ENCODE measurements around the gene AHCYL2. TPM values are rescaled to one million over a fixed set of nuclear protein-coding genes. Genes with fewer than 3 reads are reported as not detected.
"Not testable (repeated sequence)": the region's sequence is repeated elsewhere in the genome, so short reads cannot be mapped to it uniquely, and the experiment has no call there.

Gene AHCYL2
- total RNA-seq, 1 donor from 2014 or later = 6.9 TPM

DNA sequence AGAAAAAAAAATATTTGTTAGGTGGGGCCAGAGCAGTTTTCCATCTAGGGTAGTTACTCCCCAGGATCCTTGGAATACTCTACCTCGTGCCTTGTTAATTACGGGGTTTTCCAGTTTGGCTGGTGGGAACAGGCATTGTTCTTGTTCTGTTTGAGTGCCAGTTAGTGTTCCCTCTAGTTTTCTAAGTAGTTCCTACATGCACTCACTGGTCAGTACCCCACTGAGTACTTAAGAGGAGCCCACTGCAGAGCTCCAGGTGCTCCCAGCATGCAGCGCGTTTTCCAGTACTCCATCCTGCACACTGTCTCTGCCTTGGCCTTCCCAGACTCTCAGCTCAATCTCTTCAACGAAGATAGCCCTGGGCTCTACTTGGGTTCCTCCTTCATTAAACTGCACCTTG lies 58.0 kb downstream of the AHCYL2 start:
- peak in 1 of 2 donors; percentile 14 for DNase-seq (ENCODE audit: low read depth in 2 of 2)

DNA sequence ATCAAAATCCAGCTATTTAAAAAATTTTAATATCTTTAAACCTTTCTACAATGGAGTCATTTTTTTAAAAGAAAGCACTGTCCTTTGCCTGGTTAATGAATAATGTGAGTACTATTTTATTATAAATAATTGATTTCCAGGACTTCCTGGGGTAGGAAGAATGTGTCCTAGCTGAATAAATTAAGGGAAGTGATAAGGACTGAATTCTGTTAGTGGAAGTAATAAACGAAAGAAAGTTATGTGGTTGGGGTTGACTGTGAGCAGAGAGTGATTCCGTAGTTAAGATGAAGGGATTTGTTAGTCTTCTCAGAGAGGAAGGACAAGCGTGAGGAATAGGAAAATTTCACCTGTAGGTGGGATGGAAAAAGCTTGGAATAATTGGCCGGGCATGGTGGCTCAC lies 59.1 kb downstream of the AHCYL2 start:
- DNase-seq (ENCODE audit: low read depth in 2 of 2) = peak; percentile 56 to 63

DNA sequence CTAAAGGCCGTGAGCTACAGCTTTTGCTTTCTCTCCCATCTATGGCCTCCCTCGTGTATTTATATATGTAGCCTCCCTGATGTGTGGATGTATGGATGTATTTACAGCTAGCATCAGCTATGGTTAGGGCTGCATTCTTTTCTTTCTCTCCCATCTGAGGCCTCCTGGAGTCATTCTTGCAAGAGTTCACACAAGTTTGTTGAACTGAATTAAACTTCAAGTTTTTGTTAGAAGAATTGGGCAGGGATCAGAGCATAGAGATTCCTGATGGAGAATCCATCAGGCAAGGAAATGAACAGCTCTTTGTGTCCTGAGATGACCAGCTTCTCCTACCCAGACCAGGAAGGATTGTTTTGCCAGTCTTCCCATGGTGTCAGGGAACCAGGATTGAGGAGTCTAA lies 60.3 kb downstream of the AHCYL2 start:
- no peak for DNase-seq (ENCODE audit: low read depth in 2 of 2)

DNA sequence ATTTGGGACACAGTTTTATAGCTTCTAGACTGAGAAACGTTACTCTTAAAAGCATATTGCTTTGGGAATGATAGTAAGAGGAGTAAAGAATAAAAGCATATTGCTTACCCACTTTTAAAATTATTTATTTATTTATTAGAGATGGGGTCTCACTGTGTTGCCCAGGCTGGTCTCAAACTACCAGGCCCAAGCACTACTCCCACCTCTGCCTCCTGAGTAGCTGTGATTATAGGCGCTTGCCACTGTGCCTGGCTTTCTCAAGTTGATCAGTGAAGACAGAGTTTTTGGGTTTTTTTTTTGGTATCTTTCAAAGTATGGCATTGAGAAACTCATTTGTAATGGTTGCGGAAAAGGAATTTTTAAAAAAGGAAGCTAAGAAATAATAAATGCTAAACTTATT lies 68.0 kb downstream of the AHCYL2 start:
- no peak for DNase-seq (ENCODE audit: low read depth in 2 of 2)

GRCh38 chr7:129295015-129295423 lies 70.2 kb downstream of the AHCYL2 start:
- peak in 1 of 2 donors; percentile 27 for DNase-seq (ENCODE audit: low read depth in 2 of 2)

GRCh38 chr7:129298268-129298893 lies 73.6 kb downstream of the AHCYL2 start:
- peak; percentile 54 to 77 for DNase-seq (ENCODE audit: low read depth in 2 of 2)

DNA sequence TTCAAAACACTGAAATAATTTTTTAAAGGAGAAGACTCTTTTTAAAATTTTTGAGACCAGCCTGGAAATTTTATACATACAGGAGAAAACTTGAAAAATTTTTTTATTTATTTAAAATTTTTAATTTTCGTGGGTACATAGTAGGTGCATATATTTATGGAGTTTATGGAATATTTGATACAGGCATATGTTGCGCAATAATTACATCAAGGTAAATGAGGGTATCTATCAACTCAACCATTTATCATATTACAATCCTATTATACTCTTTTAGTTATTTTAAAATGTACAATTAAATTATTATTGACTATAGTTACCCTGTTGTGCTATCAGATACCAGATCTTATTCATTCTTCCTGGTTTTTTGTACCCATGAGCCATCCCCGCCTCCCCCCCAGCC lies 75.1 kb downstream of the AHCYL2 start:
- DNase-seq (ENCODE audit: low read depth in 2 of 2) = no peak

DNA sequence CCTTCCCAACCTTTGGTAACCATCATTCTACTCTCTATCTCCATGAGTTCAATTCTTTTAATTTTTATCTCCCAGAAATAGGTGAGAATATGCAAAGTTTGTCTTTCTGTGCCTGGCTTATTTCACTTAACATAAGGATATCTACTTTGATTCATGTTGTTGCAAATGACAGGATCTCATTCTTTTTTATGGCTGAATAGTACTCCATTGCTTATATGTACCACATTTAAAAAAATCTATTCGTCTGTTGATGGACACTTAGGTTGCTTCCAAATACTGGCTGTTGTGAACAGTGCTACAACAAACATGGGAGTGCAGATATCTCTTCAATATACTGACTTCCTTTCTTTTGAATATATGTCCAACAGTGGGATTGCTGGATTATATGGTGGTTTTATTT lies 75.5 kb downstream of the AHCYL2 start:
- not testable (repeated sequence) for DNase-seq (ENCODE audit: low read depth in 2 of 2)

DNA sequence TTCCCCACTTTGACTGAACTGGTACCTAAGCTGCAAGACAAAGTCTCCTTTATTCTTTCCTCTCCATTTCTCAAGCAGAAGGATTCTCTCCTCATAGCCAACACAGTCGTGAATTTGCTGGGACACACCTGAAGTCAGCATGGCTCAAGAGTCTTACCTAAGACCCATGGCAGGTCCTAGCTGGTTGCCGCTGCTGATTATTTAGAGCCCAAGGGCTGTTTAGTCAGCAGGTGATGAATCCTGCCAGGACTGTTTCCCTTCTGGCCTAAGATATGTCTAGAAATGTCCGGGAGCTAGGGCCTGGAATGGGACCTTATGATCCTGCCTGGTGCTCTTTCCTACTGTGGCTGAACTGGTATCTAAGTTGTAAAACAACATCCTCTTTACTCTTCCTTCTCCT lies 82.8 kb downstream of the AHCYL2 start:
- peak in 1 of 2 donors; percentile 8 for DNase-seq (ENCODE audit: low read depth in 2 of 2)

DNA sequence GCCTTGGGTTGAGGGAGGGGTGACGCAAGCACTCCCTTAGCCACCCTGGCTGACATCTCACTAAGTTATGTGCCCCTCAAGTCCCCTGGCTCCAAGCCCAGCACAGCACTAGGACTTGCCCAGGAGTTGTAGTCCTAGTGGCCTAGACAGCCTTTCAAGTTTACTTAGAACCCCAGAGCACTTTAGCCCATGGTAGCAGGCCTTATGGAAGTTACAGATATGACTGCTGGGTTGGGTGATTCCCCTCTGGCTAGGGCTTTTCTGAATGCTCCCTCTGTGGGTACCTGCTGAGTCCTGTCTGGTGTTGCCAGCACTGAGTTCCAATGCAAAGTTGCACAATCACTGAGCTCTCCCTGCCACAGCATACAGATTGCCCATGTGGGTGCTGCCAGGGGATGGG lies 83.2 kb downstream of the AHCYL2 start:
- peak in 1 of 2 donors; percentile 7 for DNase-seq (ENCODE audit: low read depth in 2 of 2)

DNA sequence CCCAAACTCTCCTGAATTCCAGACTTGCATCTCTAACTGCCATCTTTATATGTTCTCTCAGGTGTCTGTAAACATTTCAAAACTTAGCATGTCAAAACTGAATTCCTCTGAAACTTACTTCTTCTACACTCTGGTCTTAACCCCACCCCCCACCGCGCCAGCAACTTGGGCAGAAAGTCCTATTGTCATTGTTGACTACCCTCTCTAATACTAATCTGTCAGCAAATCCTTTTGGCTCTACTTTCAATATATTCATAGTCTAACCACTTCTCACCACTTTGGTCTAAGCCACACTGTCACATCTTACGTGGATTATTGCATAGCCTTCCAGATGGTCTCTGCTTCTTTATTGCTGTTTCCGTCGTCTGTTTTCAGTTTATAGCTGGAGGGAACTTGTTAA lies 86.6 kb downstream of the AHCYL2 start:
- DNase-seq (ENCODE audit: low read depth in 2 of 2) = no peak

GRCh38 chr7:129313282-129313681 lies 88.5 kb downstream of the AHCYL2 start:
- DNase-seq (ENCODE audit: low read depth in 2 of 2) = no peak

DNA sequence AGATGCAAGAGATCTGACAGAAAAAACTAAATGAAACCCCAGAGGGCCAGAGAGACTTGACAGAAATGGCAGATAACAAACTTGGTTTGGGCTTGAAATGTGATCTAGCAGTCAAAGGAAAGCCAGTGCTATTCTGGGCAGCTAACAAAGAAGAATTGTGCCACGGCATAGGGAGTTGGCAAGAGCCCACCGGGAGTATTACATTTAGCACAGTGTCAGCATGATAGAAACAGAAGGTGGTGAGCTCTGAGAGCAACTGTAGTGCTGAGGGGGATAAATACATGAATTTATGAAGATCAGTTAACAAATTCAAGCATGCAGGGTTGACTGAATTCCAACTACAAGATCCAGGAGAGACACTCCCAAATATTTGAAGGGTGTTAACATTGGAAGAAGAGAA lies 91.1 kb downstream of the AHCYL2 start:
- DNase-seq (ENCODE audit: low read depth in 2 of 2) = no peak

DNA sequence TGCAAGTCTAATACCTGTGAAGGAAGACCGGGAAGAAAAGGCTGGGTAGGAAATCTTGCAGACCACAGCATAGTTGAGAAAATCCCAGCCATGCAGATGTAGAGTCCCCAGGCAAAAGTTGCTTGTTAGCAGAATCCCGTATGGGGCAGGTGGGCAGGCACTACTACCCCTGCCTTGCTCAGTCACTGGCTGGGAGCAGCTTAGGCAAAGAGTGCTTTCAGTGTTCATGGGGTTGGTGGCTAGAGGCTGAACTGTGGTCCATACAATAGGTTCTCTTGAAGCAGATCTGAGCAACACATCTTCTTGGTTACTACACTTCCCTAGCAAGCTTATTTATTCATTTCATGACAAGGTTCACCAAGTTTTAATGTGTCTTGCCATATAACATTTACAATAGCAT lies 92.6 kb downstream of the AHCYL2 start:
- DNase-seq (ENCODE audit: low read depth in 2 of 2) = no peak

GRCh38 chr7:129327076-129327475 lies 102.2 kb downstream of the AHCYL2 start:
- DNase-seq (ENCODE audit: low read depth in 2 of 2) = peak in 1 of 2 donors; percentile 64

DNA sequence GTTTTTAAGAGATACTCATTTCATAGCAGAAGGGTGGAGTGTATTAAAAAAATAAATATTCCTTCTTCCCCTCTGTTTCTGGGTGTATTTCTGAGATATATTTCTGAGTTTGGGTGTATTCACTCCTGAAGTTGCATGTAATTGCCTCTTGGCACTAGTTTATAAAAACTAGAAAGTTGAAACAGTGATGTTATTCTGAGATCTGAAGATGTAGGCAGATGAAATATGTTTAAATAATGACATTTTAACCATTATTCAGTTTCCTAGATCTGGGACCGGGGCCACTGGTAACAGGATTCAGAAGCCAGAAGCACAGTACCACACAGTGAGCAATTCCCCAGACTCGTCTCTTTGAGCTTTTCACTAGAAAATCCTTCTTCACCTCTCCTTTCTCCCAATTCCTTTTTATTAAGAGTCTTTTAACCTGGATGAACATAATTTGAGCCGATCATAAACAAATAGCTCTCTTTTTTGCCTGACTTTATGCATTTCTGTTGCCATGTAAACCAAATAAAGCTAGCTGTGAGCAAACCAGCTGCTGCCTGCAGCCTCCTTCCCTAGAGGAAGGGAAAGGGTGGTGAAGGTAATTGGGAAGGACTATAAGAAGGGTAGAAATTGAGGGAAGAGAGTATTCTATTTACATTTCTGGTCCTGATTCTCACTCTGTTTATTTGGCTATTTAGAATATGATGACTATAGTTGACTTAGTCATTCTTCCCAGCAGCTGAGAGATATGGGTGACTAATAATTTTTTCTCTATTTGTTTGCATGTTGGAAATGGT lies 107.6 kb downstream of the AHCYL2 start:
- peak; percentile 3 to 71 for DNase-seq (ENCODE audit: low read depth in 2 of 2)

GRCh38 chr7:129334473-129334872 lies 109.6 kb downstream of the AHCYL2 start:
- DNase-seq (ENCODE audit: low read depth in 2 of 2) = no peak

DNA sequence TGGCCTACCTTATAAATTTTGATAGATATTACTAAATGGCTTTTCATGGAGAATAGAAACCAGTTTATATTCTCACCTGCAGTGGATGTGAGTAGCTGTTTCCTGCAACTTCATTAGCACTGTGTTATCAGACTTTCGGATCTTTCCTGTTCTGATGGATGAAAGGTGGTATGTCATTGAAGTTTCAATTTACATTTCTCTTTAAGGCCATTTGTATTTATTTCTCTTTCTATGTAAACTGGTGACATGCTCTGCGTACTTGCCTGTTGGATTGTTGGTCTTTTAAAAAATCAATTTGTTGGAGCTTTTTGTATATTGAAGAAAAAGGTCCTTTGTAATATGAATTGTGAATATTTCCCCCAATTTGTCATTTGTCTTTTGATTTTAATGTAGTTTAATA lies 113.6 kb downstream of the AHCYL2 start:
- DNase-seq (ENCODE audit: low read depth in 2 of 2) = no peak

DNA sequence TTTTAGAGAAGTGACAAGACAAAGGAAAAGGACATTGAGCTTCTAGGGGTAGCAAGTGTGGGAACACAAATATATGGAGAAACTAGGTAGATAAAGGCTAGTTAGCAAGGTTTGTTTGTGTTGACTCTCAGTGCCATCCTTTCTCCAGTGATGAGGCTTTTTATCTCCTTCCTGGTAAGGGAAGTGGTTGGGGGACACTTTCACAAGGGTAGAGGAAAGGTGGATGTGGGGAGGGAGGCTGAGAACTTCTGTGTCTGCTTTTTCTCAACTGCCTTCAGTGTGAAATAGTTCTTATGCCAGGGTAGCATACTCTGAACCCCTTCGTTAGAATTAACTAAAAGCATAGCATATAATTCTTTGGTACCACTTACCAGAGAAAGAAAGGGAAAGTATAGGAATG lies 116.4 kb downstream of the AHCYL2 start:
- DNase-seq (ENCODE audit: low read depth in 2 of 2) = no peak

DNA sequence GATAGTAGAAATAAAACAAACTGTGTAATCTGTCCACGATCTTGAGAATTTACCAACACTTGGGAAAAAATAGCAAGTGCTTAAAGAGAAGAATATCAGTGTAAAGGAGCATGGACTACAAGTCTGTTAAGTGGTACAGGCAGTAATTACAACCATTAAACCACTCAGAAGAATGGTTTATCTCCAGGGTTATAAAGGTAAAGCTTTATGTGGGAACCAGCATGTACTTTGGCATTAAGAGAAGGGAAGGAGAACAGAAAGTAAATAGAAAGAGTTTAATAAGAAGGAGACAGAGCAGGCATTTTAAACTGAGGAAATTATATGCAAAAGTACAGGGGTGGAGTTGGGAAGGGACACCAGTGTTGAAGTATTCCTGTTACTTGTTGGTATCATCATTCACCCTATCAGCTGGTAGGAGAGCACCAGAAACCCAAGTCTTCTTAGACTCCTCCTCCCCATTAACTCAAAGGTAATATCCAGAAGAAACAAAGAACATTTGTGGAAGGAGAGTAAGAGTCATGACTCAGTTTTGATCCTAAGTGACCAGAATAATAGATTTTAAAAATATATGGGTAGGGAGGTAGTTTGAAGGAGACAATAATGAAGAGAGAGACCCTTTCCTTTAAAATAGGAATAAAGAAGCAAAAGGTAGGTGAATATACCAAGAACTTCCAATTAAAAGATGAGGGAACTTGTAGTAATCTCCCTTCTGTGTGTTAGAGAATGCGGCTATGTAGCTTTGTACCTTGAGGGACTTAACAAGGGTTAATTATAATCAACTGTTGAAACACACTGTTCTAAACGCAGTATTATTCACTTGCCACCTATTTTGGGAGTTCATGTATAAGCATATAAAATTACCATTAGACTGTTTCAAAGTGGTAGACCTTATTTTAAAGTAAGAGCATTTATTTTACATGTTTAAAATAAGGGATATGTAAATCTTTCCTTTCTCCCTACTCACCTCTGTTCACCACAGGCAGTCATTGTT lies 117.3 kb downstream of the AHCYL2 start:
- no peak for DNase-seq (ENCODE audit: low read depth in 2 of 2)

DNA sequence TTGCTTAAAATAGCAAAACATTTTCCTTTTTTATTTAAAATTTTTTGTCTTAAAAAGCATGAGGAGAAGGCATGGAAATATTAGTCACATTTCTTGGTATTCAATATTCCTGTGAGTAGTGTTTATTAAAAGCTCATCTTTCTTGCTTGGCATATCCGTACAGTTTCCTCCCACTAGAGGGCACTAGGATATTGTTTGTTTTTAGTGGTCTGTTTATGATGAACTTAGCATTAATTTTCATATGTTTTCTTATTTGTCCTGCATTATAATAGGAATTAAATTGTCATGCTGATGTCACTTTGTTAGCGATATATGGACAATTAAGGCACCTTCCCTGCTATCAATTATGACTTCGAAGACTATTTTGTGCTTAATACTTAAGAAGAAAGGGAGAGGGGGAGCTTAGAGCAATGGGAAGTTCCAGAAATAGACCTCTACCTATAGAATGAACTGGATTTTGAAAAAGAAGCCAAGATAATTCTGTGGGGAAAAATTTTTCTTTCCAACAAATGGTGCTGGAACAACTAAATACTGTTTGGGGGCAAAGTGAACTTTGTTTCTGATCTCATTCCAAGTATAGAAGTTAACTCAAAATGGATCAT lies 118.4 kb downstream of the AHCYL2 start:
- peak; percentile 64 to 68 for DNase-seq (ENCODE audit: low read depth in 2 of 2)

GRCh38 chr7:129347330-129347729 lies 122.5 kb downstream of the AHCYL2 start:
- no peak for DNase-seq (ENCODE audit: low read depth in 2 of 2)
